ENCODE results near the gene UNK. TPM values are rescaled to one million over a fixed set of nuclear protein-coding genes. Genes with fewer than 3 reads are reported as not detected.

The UNK gene
- total RNA-seq, 4 donors from 2014 or later, result 32.5 to 61.4 (median 47.9) TPM

GRCh38 chr17:75828076-75828400 lies 43.4 kb downstream of the UNK start:
- Histone ChIP-seq H3K4me3 (replicated peaks in 1 of 3) (no peak overlapping the region), H3K36me3 (peaks cover 14 to 21% of the 10 kb centered on the region in 2 donors), H3K9me3 (no peaks in the 10 kb centered on the region), H3K27me3 (no peaks in the 10 kb centered on the region), H3K27ac (peak overlapping the region in 1 of 3 donors; percentile 74), H3K4me1 (peaks cover 10 to 14% of the 10 kb centered on the region in 2 donors)
- TF ChIP-seq CTCF (IDR thresholded peaks at IDR 0.05) (no peak), POLR2A (IDR thresholded peaks at IDR 0.05) (no peak)
- WGBS, 2 donors, result 44 to 60% methylated on average over 3 to 11 of the region's 11 CpGs
- intact Hi-C loops (cut with DNase I), result no loop called here
- no peak for DNase-seq

- TF ChIP-seq CTCF (IDR thresholded peaks at IDR 0.05), result no peak
- TF ChIP-seq POLR2A (IDR thresholded peaks at IDR 0.05), result no peak
- intact Hi-C loops (cut with DNase I), result no loop called here
- H3K9me3 ChIP-seq, result no peaks in the 10 kb centered on the region
- H3K4me1 ChIP-seq, result peaks cover 10 to 14% of the 10 kb centered on the region in 2 donors
- WGBS, 2 donors, result 73 to 90% methylated on average over 3 to 6 of the region's 19 CpGs
- H3K27me3 ChIP-seq, result no peaks in the 10 kb centered on the region
- H3K4me3 ChIP-seq (replicated peaks in 1 of 3), result no peak overlapping the region
- peaks cover 6 to 14% of the 10 kb centered on the region in 2 donors for H3K36me3 ChIP-seq
- DNase-seq, result no peak
- no peak overlapping the region for H3K27ac ChIP-seq
Observed at GRCh38 chr17:75828741-75829140, 44.1 kb downstream of the UNK start.

- Histone ChIP-seq H3K27ac (no peak overlapping the region), H3K9me3 (no peaks in the 10 kb centered on the region), H3K4me1 (peaks cover 10 to 14% of the 10 kb centered on the region in 2 donors), H3K4me3 (replicated peaks in 1 of 3) (no peak overlapping the region), H3K27me3 (no peaks in the 10 kb centered on the region), H3K36me3 (peaks cover 0 to 4% of the 10 kb centered on the region in 2 donors)
- DNase-seq, result no peak
- no peak for TF ChIP-seq POLR2A (IDR thresholded peaks at IDR 0.05)
- no peak for TF ChIP-seq CTCF (IDR thresholded peaks at IDR 0.05)
- WGBS, 2 donors, result 83 to 94% methylated on average over 4 of the region's 7 CpGs
- intact Hi-C loops (cut with DNase I), result no loop called here
Observed at GRCh38 chr17:75829747-75830146, 45.1 kb downstream of the UNK start.

- Histone ChIP-seq H3K27me3 (no peaks in the 10 kb centered on the region), H3K4me3 (replicated peaks in 1 of 3) (no peak overlapping the region), H3K9me3 (no peaks in the 10 kb centered on the region), H3K27ac (no peak overlapping the region), H3K4me1 (peaks cover 10 to 14% of the 10 kb centered on the region in 2 donors), H3K36me3 (peaks cover 0 to under 1% of the 10 kb centered on the region in 2 donors)
- intact Hi-C loops (cut with DNase I), result no loop called here
- no peak for TF ChIP-seq POLR2A (IDR thresholded peaks at IDR 0.05)
- peak in 3 of 6 experiments; percentile 10 to 40 (median 16) for TF ChIP-seq CTCF (IDR thresholded peaks at IDR 0.05)
- 75 to 83% methylated on average over 12 to 24 of the region's 27 CpGs for WGBS, 2 donors
- DNase-seq, result no peak
Observed at GRCh38 chr17:75830164-75831031, 45.8 kb downstream of the UNK start.

- intact Hi-C loops (cut with DNase I), result no loop called here
Observed at GRCh38 chr17:75831032-75831571, 46.5 kb downstream of the UNK start.

More at GRCh38 chr17:75831032-75831571, 46.5 kb downstream of the UNK start:
- TF ChIP-seq POLR2A (IDR thresholded peaks at IDR 0.05), result no peak
- TF ChIP-seq CTCF (IDR thresholded peaks at IDR 0.05), result no peak
- H3K36me3 ChIP-seq, result no peaks in the 10 kb centered on the region
- 87 to 95% methylated on average over 12 to 14 of the region's 15 CpGs for WGBS, 2 donors
- H3K4me3 ChIP-seq (replicated peaks in 1 of 3), result no peak overlapping the region
- DNase-seq, result no peak
- no peak overlapping the region for H3K27ac ChIP-seq
- no peaks in the 10 kb centered on the region for H3K9me3 ChIP-seq
- H3K27me3 ChIP-seq, result no peaks in the 10 kb centered on the region
- peaks cover 10 to 14% of the 10 kb centered on the region in 2 donors for H3K4me1 ChIP-seq
